Loucy (cell line): ENCODE measurements around the gene RIMS1.

Experiments used
- H2AFZ ChIP-seq: fragments of 200-600 bp; sonication (generic); 2 replicates; pipeline ENCODE4 v1.6.0; 2016; ENCODE audit warnings: antibody characterized with exemption, mild to moderate bottlenecking, low read length, moderate library complexity
- H3F3A ChIP-seq: fragments of 200-600 bp; 2 replicates; pipeline ENCODE4 v1.6.0; 2016; ENCODE audit warnings: antibody characterized with exemption, low read depth, mild to moderate bottlenecking
- H3K27me3 ChIP-seq: fragments of 200-600 bp; sonication (generic); 2 replicates; pipeline ENCODE4 v1.6.1; 2014; ENCODE audit warnings: low read length, mild to moderate bottlenecking; ENCODE audit not compliant: insufficient read depth, poor library complexity, severe bottlenecking
- H3K36me3 ChIP-seq: fragments of 200-600 bp; sonication (generic); 2 replicates; pipeline ENCODE4 v1.6.1; 2016; ENCODE audit warnings: low read length; ENCODE audit not compliant: insufficient read depth
- H3K4me1 ChIP-seq: fragments of 200-600 bp; sonication (generic); 2 replicates; pipeline ENCODE4 v1.5.1; 2014; ENCODE audit warnings: low read length, mild to moderate bottlenecking; ENCODE audit not compliant: insufficient read depth, poor library complexity, severe bottlenecking
- H3K4me2 ChIP-seq: fragments of 200-600 bp; sonication (generic); 2 replicates; pipeline ENCODE4 v1.6.0; 2014; ENCODE audit warnings: antibody characterized with exemption, low read length, low read depth, mild to moderate bottlenecking; ENCODE audit not compliant: poor library complexity, severe bottlenecking
- H3K4me3 ChIP-seq: fragments of 200-600 bp; sonication (generic); 2 replicates; pipeline ENCODE4 v1.5.1; 2014; ENCODE audit warnings: low read length, mild to moderate bottlenecking, mixed read lengths; ENCODE audit not compliant: poor library complexity, severe bottlenecking
- H3K79me2 ChIP-seq: fragments of 200-600 bp; sonication (generic); 2 replicates; pipeline ENCODE4 v1.6.1; 2014; ENCODE audit warnings: low read length; ENCODE audit not compliant: insufficient read depth
- H3K9ac ChIP-seq: fragments of 200-600 bp; sonication (generic); 2 replicates; pipeline ENCODE4 v1.6.0; 2014; ENCODE audit warnings: mild to moderate bottlenecking, low read depth, low read length, moderate library complexity; ENCODE audit not compliant: poor library complexity, severe bottlenecking
- H3K9me2 ChIP-seq: fragments of 200-600 bp; sonication (generic); replicated peaks from 2 replicates; pipeline ENCODE4 v1.6.1; 2016; ENCODE audit warnings: low read depth, low read length, mixed read lengths
- H3K9me3 ChIP-seq: fragments of 200-600 bp; sonication (generic); 2 replicates; pipeline ENCODE4 v1.6.1; 2014; ENCODE audit warnings: mild to moderate bottlenecking, antibody characterized with exemption, low read length, low read depth; ENCODE audit not compliant: insufficient read depth
- H4K20me1 ChIP-seq: fragments of 200-600 bp; sonication (generic); 2 replicates; pipeline ENCODE4 v1.6.0; 2014; ENCODE audit warnings: antibody characterized with exemption, low read length, mild to moderate bottlenecking; ENCODE audit not compliant: insufficient read depth, poor library complexity, severe bottlenecking
- CTCF ChIP-seq: fragments of 200-600 bp; sonication (generic); conservative IDR thresholded peaks from 2 replicates; pipeline ENCODE4 v1.5.1; 2014; ENCODE audit warnings: mild to moderate bottlenecking, antibody characterized with exemption, low read length
- EZH2phosphoT487 ChIP-seq: fragments of 200-600 bp; IDR thresholded peaks from 2 replicates; pipeline ENCODE4 v1.6.1; 2018; ENCODE audit warnings: antibody characterized with exemption, mild to moderate bottlenecking, moderate library complexity, borderline replicate concordance

The RIMS1 gene

DNA sequence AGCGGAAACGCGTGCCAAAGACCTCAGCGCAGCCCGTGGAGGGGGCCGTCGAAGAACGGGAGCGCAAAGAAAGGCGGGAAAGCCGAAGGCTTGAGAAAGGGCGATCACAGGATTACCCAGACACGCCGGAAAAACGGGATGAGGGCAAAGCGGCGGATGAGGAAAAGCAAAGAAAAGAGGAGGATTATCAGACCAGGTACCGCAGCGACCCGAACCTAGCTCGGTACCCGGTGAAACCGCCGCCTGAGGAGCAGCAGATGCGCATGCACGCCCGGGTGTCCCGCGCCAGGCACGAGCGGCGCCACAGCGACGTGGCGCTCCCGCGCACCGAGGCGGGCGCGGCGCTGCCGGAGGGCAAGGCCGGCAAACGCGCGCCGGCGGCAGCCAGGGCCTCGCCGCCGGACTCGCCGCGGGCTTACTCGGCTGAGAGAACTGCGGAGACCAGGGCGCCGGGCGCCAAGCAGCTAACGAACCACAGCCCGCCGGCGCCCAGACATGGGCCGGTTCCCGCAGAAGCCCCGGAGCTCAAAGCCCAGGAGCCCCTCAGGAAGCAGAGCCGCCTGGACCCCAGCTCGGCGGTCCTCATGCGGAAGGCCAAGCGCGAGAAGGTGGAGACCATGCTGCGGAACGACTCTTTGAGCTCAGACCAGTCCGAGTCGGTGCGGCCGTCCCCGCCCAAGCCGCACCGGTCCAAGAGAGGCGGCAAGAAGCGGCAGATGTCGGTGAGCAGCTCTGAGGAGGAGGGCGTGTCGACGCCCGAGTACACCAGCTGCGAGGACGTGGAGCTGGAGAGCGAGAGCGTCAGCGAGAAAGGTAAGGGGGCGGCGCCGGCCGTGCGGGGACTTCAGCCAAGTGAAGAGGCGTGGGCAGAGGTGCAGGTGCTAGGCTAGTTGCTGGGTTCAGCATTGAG, 296.2 kb downstream of the RIMS1 start:
- H3K36me3 ChIP-seq, result no peaks in the 10 kb centered on the region
- H4K20me1 ChIP-seq, result no peaks in the 10 kb centered on the region
- no peaks in the 10 kb centered on the region for H3K9me2 ChIP-seq
- no peak overlapping the region for H3K4me3 ChIP-seq
- TF ChIP-seq CTCF, result no peak
- TF ChIP-seq EZH2phosphoT487, result no peak
- H2AFZ ChIP-seq, result no peak overlapping the region
- no peaks in the 10 kb centered on the region for H3K9me3 ChIP-seq
- no peaks in the 10 kb centered on the region for H3K4me1 ChIP-seq
- H3K9ac ChIP-seq, result no peak overlapping the region
- no peaks in the 10 kb centered on the region for H3F3A ChIP-seq
- no peaks in the 10 kb centered on the region for H3K79me2 ChIP-seq
- no peak overlapping the region for H3K4me2 ChIP-seq
- H3K27me3 ChIP-seq, result no peaks in the 10 kb centered on the region

DNA sequence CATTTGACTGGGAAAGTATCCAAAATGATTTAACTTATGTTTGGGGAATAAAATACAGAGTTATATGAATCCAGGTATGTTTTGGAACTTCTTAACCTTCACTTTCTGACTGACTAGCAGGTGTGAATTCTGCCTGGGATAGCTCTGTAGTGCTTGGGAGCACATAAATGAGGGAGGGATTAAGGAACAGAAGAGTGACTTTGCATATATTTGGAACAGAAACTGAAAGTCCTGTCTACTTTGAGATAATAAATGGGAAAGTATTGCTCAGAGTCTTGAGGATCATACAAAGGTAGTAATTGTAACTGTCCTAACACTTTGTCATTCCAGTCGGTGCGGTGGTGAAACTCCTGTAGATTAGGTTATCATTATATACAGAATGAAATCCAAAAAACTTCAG, 317.6 kb downstream of the RIMS1 start:
- Histone ChIP-seq H2AFZ (no peak overlapping the region), H3K4me2 (no peak overlapping the region)

DNA sequence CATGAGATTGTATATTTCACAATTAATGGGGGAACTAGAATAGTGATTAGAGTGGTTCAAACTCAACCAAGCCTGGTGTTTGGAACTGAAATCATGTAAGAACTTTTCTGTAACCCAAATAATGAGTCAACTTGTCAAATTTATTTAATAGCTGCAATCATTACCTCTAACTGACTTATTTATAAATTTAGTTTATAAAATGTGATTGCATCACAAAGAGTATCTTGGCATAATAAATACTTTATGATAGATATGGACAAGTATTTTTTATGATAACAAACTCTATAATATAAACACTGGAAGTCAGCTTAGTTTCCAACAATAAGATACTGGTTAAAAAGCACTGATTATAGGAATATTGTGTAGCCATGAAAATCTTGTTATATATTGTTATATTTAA, 319.1 kb downstream of the RIMS1 start:
- Histone ChIP-seq H3K4me3 (no peak overlapping the region), H4K20me1 (no peaks in the 10 kb centered on the region), H3K4me1 (no peaks in the 10 kb centered on the region), H3K79me2 (no peaks in the 10 kb centered on the region), H3K27me3 (no peaks in the 10 kb centered on the region), H3K9ac (no peak overlapping the region), H2AFZ (no peak overlapping the region), H3F3A (no peaks in the 10 kb centered on the region), H3K36me3 (no peaks in the 10 kb centered on the region), H3K9me3 (no peaks in the 10 kb centered on the region), H3K9me2 (no peaks in the 10 kb centered on the region), H3K4me2 (no peak overlapping the region)
- TF ChIP-seq EZH2phosphoT487 (no peak), CTCF (no peak)

More for the DNA sequence above, 317.6 kb downstream of the RIMS1 start:
- TF ChIP-seq EZH2phosphoT487 (no peak), CTCF (no peak)
- Histone ChIP-seq H3F3A (no peaks in the 10 kb centered on the region), H3K79me2 (no peaks in the 10 kb centered on the region), H3K9ac (no peak overlapping the region), H3K27me3 (no peaks in the 10 kb centered on the region), H3K9me3 (no peaks in the 10 kb centered on the region), H3K4me3 (no peak overlapping the region), H3K9me2 (no peaks in the 10 kb centered on the region), H3K4me1 (no peaks in the 10 kb centered on the region), H3K36me3 (no peaks in the 10 kb centered on the region), H4K20me1 (no peaks in the 10 kb centered on the region)
